Forelimb muscle (tissue), 1 donor: ENCODE data around the gene GMIP. TPM values are rescaled to one million over a fixed set of nuclear protein-coding genes. Genes with fewer than 3 reads are reported as not detected.

ENCODE experiments used
- DNase-seq: peaks from one replicate; pipeline ENCODE4 v3.0.0-alpha.2; 2013; ENCODE audit warnings: low read depth
- polyA plus RNA-seq: library from polyadenylated mRNA; unstranded; fragments of 120-200 nt; gene quantifications from one replicate; pipeline ENCODE4 v1.2.1, GENCODE V29; 2013; ENCODE audit not compliant: insufficient read length

GMIP gene
- polyA plus RNA-seq, 1 donor: 2.5 TPM

GRCh38 chr19:19637186-19637522, 6.3 kb downstream of the GMIP start:
- no peak for DNase-seq

- DNase-seq: no peak
Measured at GRCh38 chr19:19636573-19637185, 6.8 kb downstream of the GMIP start.

GRCh38 chr19:19635313-19635702, 8.1 kb downstream of the GMIP start:
- no peak for DNase-seq

DNA sequence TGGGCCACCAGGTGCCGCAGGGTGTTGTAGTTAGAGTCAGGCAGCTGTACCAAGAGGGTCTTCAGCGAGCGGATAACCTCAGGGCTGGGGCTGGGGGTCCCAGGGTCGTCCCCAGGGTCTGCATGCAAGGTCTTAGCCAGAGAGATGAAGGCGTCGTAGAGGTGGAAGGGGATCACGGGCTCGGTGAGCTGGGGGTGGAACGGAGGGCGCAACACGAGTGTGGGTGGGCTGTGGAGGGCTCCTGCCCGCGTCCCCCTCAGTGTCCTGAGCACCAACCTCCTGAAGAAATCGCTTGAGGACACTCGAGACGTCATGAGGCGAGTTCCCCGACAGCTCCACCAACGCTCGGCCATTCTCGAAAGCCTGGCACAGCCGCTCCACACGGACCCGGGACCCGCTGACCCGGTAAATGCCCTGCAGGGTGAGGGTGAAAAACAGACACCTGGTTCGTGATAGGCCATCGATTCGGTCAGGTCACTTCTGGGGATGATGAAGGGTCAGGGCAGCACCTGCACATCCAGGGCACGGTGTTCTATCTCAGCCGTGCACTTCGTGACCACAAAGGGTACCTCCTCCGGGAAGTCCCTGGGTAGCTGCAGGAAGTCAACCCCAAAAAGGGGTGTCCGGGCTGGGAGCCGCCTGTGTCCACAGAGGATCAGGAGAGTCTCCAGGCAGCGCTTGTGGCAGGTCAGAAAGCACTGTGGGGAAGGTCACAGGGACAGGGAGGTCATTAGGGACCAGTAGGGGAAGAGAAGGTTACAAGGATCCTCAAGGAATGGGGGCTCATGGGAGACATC, 8.7 kb downstream of the GMIP start:
- no peak for DNase-seq

GRCh38 chr19:19633711-19634515, 9.5 kb downstream of the GMIP start:
- no peak for DNase-seq

- DNase-seq: no peak
Measured at GRCh38 chr19:19632661-19633060, 10.8 kb downstream of the GMIP start.

- no peak for DNase-seq
Measured at GRCh38 chr19:19631346-19631745, 12.1 kb downstream of the GMIP start.

- no peak for DNase-seq
Measured at GRCh38 chr19:19630426-19630825, 13.0 kb downstream of the GMIP start.

GRCh38 chr19:19630062-19630414, 13.4 kb downstream of the GMIP start:
- no peak for DNase-seq

DNA sequence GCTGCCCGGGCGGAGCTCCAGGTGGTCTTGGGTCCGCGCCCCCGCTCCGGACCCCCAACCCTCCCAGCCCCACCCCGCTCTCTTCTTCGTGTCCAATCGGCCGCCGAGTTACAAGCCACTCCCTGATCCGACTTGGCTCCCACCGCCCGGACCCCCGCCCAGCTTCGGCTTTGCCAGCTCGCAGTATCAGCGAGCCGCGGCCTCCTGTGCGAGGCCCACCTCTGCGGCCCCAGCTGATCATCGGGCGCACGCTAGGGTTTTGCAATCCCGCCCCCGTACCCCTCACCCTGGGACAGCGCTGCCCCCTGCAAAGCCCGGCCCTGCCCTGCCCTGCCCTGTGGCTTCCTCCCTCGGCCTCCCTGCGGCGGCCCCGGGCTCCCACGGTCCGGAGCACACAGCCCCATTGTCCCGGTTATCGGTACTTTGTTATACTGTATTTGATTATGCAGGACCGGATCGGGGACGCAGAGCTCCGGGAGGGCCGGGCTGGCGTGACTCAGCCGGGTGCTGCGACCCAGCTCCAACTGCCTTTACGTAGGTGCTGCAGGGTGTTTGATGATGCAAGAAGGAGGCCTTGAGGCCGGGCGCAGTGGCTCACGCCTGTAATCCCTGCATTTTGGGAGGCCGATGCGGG, 14.8 kb downstream of the GMIP start:
- DNase-seq: no peak

DNA sequence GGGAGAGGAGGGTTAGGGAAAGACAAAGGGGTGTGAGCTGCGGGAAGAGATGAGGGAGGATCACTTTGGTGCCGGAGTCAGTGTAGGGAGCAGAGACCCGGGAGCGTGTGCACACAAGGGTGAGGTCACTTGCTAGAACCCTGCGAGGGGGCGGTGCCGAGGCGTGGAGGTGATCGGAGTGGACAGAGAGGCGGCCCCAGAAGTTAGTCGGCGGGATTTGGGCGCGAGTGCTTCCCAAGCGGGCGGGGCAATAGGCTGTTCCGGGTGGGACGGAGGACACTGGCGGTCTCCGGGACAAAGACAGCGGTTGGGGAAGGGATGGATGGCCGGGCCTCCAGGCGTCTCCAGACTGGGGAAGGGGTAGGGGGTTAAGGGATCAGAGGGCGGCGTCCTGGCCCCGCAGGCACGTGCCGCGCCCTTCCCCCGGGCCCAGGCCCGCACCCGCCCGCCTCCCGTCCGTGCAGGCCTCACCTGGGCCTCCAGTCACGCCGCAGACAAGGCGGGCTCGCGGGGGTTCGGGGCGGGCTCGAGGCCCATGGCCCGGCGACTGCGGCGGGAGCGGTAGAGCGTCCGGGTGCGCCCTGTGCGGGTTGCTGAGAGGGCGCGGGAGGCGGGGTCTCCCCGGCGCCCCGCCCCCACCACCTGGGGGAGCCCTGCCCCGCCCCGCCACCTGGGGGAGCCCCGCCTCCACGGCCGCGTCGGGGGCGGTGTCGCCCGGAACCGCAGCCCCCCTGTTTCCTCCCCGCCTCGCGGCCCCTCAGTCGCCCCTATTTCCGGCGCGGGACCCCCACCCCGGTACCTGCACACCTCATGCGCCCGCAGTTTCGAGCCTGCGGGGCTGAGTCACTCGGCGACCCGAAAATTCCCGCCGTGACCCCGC, 15.6 kb downstream of the GMIP start, which contains the start of gene LPAR2:
Gene LPAR2 (minus strand): TSS at position 600 of the 880 bp plus-strand sequence. CDS start 945 bp downstream, outside the sequence.
- no peak for DNase-seq

GRCh38 chr19:19626516-19627472, 16.7 kb downstream of the GMIP start:
- DNase-seq: no peak

DNA sequence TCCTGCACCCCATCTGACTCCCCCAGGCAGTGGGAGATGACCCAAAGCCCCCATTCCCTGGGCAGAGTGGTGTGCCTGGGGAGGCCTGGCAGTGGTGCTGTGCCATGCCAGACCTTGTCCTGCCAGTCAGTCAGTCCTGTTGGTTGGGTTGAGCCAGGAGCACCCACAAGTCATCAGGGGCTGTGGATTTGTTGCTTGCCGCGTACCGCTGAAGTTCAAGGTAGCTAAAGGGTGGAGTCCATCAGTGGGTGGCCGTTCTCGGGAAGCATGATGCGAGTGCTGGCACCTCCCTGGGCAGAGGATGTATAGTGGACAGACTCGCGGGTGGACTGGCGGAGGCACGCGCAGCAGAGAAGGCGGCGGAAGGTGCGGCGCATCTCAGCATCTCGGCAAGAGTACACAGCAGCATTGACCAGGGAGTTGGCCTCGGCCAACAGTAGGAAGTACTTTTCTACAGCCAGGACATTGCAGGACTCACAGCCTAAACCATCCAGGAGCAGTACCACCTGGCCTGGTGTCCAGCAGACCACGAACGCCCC, 19.4 kb downstream of the GMIP start:
- DNase-seq: no peak

- no peak for DNase-seq
Measured at GRCh38 chr19:19623383-19623782, 20.1 kb downstream of the GMIP start.

DNA sequence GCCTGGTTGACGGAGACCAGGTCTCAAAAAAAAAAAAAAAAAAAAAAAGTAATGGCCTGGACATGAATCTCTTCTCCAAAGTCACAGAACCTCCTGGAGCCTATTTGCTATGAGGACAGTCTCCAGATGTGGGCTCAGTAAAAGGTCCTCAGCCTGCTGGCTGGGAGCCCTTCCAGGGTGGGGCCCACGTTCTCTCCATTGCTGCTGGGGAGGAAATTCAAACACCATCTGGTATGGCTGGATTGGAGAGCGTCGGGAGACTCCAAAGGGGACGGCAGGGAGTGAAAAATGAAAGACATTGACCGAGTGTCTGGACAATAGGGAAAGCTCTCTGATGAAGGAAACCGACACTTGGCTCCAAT, 23.6 kb downstream of the GMIP start:
- no peak for DNase-seq

DNA sequence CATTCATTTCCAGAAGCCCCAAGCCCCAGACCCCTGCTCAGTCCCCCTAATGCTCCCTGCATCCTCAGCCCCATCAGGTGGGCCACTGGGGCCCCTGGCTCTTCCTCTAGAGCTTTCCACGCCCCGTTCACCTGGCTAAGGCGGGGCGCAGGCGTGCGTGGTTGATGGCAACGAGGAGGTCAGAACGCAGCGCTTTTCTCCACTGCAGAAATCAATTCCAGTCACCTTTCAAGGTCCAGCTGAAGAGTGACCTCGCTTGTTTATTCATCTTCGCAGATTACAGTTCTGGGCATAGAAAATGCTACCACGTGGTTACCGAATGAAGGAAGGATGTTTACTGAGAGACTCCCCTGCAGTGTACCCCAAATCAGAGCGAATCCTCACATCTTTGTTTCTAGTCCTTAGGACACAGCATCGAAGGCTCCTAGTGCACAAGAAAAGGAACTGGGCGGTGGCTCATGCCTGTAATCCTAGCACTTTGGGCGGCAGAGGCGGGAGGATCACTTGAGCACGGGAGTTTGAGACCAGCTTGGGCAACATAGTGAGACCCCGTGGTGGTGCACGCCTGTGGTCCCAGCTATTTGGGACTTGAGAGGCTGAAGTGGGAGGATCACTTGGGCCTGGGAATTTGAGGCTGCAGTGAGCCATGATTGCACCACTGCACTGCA, 24.1 kb downstream of the GMIP start:
- DNase-seq: no peak

DNA sequence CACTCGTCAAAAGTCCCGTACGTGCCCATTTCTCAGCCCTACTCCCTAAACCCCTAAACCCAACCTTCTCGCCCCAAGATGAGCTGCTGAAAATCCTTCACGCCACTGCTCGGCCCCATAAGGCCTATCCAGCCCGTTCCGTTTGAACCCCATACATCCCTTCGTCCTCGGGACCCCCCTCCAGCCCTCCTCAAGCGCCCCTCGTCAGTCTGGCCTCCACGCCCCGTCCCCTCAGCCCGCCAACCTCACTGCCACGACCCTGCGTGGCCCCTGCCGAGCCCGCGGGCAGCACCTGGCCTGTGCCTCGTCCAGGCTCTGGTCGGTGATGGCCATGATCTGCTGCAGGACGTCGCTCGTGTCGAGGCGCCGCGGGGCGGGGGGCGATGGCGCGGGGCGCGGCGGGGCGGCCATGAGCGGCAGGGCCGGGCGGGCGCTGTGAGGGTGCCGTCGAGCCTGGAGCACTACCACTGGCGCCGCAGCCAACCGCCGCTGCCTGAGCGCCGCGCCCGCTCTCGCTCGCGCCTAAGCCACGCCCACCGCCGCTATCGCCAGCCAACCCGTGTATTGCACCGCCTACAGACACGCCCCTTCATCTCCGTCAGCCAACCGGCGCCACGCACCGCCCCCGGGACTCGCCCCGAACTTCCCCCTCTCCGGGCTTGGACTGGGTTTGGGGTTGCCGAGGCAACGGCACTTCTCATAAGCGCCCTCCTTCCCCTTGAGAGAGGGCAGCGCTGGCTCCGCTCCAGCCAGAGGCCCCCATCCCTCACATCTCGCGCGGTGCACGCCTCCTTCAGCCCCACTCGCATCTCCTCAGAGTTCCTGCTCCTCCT, 25.0 kb downstream of the GMIP start, which contains the start of gene PBX4:
Gene PBX4 (minus strand): TSS at position 469 of the 833 bp plus-strand sequence. CDS start 58 bp downstream, at position 411.
- peak; percentile 72 for DNase-seq

DNA sequence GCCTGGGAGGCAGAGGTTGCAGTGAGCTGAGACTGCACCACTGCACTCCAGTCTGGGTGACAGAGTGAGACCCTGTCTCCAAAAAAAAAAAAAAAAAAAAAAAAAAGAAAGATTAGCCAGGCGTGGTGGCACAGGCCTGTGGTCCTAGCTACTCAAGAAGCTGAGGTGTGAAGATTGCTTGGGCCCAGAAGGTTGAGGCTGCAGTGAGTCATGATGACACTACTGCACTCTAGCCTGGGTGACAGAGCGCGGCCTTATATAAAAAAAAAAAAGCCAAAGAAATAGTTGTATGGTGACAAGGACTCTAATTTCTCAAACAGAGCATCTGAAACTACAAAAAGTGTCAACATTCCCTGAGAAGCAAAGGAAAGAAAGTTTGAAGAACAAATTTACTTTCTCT, 28.4 kb downstream of the GMIP start:
- DNase-seq: no peak
